ENCODE results near the gene OPCML. TPM values are rescaled to one million over a fixed set of nuclear protein-coding genes. Genes with fewer than 3 reads are reported as not detected.

OPCML gene
- total RNA-seq, 2 donors from 2014 or later = not detected

DNA sequence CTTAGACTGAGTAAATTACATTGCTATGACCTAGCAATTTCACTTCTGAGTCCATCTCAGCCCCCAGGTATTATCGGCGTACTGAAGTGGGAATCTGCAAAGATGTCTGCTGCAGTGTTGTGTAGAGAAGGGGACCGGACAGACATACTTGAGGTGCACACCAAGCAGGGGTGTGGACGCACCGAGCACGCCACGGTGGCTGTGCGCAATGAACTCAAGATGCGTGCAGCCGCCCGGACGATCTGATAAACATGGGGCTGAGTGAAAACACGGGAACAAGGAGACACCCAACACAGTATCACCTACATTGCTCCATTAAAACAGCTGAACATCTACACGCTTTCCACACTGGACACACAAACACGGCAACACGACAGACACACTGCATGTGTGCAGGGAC is 454.3 kb downstream of the OPCML start:
- H3K27me3 ChIP-seq (replicated peaks; ENCODE audit: insufficient read depth) = peaks cover 6% of the 10 kb centered on the region
- TF ChIP-seq, protein P1, sequence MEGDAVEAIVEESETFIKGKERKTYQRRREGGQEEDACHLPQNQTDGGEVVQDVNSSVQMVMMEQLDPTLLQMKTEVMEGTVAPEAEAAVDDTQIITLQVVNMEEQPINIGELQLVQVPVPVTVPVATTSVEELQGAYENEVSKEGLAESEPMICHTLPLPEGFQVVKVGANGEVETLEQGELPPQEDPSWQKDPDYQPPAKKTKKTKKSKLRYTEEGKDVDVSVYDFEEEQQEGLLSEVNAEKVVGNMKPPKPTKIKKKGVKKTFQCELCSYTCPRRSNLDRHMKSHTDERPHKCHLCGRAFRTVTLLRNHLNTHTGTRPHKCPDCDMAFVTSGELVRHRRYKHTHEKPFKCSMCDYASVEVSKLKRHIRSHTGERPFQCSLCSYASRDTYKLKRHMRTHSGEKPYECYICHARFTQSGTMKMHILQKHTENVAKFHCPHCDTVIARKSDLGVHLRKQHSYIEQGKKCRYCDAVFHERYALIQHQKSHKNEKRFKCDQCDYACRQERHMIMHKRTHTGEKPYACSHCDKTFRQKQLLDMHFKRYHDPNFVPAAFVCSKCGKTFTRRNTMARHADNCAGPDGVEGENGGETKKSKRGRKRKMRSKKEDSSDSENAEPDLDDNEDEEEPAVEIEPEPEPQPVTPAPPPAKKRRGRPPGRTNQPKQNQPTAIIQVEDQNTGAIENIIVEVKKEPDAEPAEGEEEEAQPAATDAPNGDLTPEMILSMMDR (IDR thresholded peaks at IDR 0.05) = no peak
- no peak for ATAC-seq (ENCODE audit: insufficient number of reproducible peaks, low FRiP score, low read depth)

DNA sequence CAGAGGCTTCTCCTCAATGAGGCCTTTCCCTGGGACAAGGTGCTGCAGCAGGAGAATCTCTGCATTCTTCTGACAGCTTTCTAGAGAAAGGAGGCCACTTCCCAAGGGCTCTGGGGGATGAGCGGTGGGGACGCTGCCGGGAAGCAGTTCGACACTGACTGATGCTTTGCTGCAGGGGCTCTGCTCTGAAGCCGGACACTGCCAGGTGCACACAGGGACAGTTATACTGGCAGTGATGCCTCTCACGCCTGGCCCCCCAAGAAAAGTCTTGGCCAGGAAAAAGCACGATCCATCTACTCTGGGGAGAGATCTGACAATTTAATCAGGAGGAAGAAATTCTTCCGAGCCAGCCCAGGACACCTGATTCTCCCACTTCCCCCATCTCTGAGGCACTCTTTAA is 456.9 kb downstream of the OPCML start:
- Histone ChIP-seq H3K4me1 (ENCODE audit: control insufficient read depth in 1 of 2, low read depth in 2 of 2) (no peaks in the 10 kb centered on the region), H3K9me3 (no peaks in the 10 kb centered on the region), H3K4me3 (no peak overlapping the region), H3K36me3 (no peaks in the 10 kb centered on the region), H3K27ac (no peak overlapping the region), H3K27me3 (replicated peaks; ENCODE audit: insufficient read depth) (peaks cover 6% of the 10 kb centered on the region)
- ATAC-seq (ENCODE audit: insufficient number of reproducible peaks, low FRiP score, low read depth) (no peak), DNase-seq (ENCODE audit: low spot score) (no peak)
- TF ChIP-seq, protein P1 (IDR thresholded peaks at IDR 0.05) = no peak

More for the DNA sequence above, 454.3 kb downstream of the OPCML start:
- no peak overlapping the region for H3K4me3 ChIP-seq
- H3K9me3 ChIP-seq = no peaks in the 10 kb centered on the region
- no peak overlapping the region for H3K27ac ChIP-seq
- DNase-seq (ENCODE audit: low spot score) = no peak
- H3K36me3 ChIP-seq = no peaks in the 10 kb centered on the region
- peaks cover 0 to 2% of the 10 kb centered on the region in 2 donors for H3K4me1 ChIP-seq (ENCODE audit: control insufficient read depth in 1 of 2, low read depth in 2 of 2)

DNA sequence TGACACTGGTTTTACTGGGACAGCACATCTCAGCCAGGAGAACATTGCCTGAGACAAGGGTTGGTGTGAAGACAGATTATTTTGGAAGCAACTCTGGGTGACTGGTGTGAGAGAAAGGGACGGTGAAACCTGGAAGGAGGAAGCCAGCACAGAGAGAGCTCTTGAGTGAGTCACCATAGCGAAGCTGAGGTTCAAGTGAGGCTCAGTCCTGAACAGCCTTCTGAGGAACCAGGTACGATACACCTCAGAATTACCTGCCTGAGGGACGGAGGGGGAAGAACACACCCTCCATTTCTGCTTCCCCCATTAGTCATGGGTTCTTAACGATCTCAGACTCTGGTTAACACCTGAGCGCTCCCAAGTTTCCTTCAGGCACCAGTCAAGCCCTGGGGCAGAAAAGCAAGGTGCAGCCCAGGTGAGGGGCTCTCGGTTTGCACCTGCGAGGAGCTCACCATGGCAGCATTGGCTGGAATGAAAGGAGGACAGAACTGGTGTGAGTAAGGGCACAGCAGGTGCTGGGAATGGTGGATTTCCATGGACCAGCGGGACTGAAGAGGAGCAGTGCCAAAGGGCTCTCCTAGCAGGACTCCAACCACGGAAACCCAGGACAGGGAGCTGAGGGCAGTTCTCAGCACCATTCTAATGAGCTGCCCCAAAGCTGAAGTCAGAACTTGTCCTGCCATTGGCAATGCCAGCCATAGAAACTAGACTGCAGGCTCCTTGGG is 459.3 kb downstream of the OPCML start:
- DNase-seq (ENCODE audit: low spot score) = no peak
- Histone ChIP-seq H3K9me3 (no peaks in the 10 kb centered on the region), H3K27ac (no peak overlapping the region), H3K36me3 (no peaks in the 10 kb centered on the region), H3K27me3 (replicated peaks; ENCODE audit: insufficient read depth) (peaks cover 5% of the 10 kb centered on the region), H3K4me1 (ENCODE audit: control insufficient read depth in 1 of 2, low read depth in 2 of 2) (no peaks in the 10 kb centered on the region), H3K4me3 (no peak overlapping the region)
- TF ChIP-seq, protein P1 (IDR thresholded peaks at IDR 0.05) = no peak
- ATAC-seq (ENCODE audit: insufficient number of reproducible peaks, low FRiP score, low read depth) = no peak

DNA sequence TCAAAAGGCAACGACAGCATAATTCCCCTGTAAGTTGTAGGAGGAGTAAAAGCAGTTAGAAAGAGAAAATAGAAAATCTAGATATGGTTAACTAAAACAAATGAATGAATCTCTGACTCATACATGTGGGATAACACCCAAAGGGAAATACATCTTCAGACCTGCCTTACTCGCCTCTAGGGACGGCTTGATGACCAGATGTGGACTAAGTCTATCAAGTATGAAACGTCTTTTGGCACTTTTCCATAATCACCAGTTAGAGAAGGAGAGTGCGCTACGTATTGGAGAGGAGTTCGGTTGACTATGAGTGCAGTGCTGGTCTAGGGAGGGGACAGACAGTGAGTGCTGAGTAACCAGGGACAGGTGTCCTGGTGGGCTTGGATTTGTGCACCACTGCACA is 459.9 kb downstream of the OPCML start:
- H3K4me3 ChIP-seq = no peak overlapping the region
- H3K27me3 ChIP-seq (replicated peaks; ENCODE audit: insufficient read depth) = no peaks in the 10 kb centered on the region
- H3K27ac ChIP-seq = no peak overlapping the region
- DNase-seq (ENCODE audit: low spot score) (no peak), ATAC-seq (ENCODE audit: insufficient number of reproducible peaks, low FRiP score, low read depth) (no peak)
- H3K4me1 ChIP-seq (ENCODE audit: control insufficient read depth in 1 of 2, low read depth in 2 of 2) = no peaks in the 10 kb centered on the region
- no peaks in the 10 kb centered on the region for H3K9me3 ChIP-seq
- TF ChIP-seq, protein P1 (IDR thresholded peaks at IDR 0.05) = no peak
- H3K36me3 ChIP-seq = no peaks in the 10 kb centered on the region

DNA sequence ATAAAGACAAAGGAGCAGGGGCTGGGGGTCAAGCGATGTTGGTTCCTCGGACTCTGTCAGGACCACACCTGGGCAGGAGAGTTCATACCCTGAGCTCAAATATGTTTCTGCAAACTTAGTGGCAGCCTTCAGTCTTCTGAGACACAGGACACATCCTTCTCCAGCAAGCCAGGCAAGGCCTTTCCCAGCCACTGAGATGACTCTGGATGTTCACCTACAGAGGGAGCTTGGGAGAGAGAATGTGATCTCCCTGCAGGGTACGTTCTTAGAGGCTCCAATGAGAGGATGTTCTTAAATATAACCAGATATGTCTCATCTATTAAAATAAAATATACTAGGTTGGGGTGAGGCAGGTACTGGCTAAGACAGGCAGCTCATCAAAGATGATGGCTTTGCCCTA is 461.5 kb downstream of the OPCML start:
- H3K27ac ChIP-seq = no peak overlapping the region
- H3K4me3 ChIP-seq = no peak overlapping the region
- DNase-seq (ENCODE audit: low spot score) (no peak), ATAC-seq (ENCODE audit: insufficient number of reproducible peaks, low FRiP score, low read depth) (no peak)
- H3K36me3 ChIP-seq = no peaks in the 10 kb centered on the region
- no peaks in the 10 kb centered on the region for H3K4me1 ChIP-seq (ENCODE audit: control insufficient read depth in 1 of 2, low read depth in 2 of 2)
- no peaks in the 10 kb centered on the region for H3K27me3 ChIP-seq (replicated peaks; ENCODE audit: insufficient read depth)
- TF ChIP-seq, protein P1 (IDR thresholded peaks at IDR 0.05) = no peak
- no peaks in the 10 kb centered on the region for H3K9me3 ChIP-seq

Data from thoracic aorta (tissue), 2 donors.